SK-N-SH (cell line): Measurements from ENCODE around the gene HEY2.

Experiments used
- FOXJ3 ChIP-seq: sonication (generic); formaldehyde crosslinking; IDR thresholded peaks from 2 replicates; pipeline ENCODE4 v1.5.1; 2020; ENCODE audit warnings: mild to moderate bottlenecking, missing genetic modification reagents
- POLR2AphosphoS5 ChIP-seq: IDR thresholded peaks from 2 replicates; pipeline ENCODE4 v1.6.1; 2012; ENCODE audit warnings: low read depth, low read length
- TCF12 ChIP-seq: IDR thresholded peaks from 2 replicates; pipeline ENCODE4 v1.4.0; 2012
- TF ChIP-seq, protein P1 (sequence below): fragments of 200-600 bp; sonication (generic); IDR thresholded peaks from 2 replicates; pipeline ENCODE4 v1.6.1; 2017; ENCODE audit warnings: antibody characterized with exemption, mild to moderate bottlenecking, moderate library complexity
- TF ChIP-seq, protein P2 (sequence below): IDR thresholded peaks from 2 replicates; pipeline ENCODE4 v1.6.1; 2012; ENCODE audit warnings: mild to moderate bottlenecking, low read depth, low read length, moderate library complexity

DNA sequence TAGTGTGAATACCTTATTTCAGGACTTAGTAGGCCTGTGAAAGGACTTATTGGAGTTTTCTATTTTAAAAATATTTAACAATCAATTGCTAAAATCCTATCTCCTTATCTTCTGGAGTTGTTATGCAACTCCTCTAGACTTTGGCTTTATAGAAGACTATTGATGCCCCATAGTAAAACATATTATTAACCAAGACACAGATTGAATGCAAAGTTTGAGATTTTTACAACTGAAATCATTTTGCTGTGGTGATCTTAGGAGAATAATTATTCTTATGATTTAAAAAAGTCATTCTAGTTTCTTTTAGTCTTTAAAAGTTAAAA lies 4.5 kb downstream of the HEY2 start:
- TF ChIP-seq POLR2AphosphoS5 (no peak), TCF12 (no peak), FOXJ3 (CRISPR knock-in tag) (no peak)
- TF ChIP-seq, protein P1, sequence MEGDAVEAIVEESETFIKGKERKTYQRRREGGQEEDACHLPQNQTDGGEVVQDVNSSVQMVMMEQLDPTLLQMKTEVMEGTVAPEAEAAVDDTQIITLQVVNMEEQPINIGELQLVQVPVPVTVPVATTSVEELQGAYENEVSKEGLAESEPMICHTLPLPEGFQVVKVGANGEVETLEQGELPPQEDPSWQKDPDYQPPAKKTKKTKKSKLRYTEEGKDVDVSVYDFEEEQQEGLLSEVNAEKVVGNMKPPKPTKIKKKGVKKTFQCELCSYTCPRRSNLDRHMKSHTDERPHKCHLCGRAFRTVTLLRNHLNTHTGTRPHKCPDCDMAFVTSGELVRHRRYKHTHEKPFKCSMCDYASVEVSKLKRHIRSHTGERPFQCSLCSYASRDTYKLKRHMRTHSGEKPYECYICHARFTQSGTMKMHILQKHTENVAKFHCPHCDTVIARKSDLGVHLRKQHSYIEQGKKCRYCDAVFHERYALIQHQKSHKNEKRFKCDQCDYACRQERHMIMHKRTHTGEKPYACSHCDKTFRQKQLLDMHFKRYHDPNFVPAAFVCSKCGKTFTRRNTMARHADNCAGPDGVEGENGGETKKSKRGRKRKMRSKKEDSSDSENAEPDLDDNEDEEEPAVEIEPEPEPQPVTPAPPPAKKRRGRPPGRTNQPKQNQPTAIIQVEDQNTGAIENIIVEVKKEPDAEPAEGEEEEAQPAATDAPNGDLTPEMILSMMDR = no peak; the same call in 1 of the 2 replicates
- TF ChIP-seq, protein P2, sequence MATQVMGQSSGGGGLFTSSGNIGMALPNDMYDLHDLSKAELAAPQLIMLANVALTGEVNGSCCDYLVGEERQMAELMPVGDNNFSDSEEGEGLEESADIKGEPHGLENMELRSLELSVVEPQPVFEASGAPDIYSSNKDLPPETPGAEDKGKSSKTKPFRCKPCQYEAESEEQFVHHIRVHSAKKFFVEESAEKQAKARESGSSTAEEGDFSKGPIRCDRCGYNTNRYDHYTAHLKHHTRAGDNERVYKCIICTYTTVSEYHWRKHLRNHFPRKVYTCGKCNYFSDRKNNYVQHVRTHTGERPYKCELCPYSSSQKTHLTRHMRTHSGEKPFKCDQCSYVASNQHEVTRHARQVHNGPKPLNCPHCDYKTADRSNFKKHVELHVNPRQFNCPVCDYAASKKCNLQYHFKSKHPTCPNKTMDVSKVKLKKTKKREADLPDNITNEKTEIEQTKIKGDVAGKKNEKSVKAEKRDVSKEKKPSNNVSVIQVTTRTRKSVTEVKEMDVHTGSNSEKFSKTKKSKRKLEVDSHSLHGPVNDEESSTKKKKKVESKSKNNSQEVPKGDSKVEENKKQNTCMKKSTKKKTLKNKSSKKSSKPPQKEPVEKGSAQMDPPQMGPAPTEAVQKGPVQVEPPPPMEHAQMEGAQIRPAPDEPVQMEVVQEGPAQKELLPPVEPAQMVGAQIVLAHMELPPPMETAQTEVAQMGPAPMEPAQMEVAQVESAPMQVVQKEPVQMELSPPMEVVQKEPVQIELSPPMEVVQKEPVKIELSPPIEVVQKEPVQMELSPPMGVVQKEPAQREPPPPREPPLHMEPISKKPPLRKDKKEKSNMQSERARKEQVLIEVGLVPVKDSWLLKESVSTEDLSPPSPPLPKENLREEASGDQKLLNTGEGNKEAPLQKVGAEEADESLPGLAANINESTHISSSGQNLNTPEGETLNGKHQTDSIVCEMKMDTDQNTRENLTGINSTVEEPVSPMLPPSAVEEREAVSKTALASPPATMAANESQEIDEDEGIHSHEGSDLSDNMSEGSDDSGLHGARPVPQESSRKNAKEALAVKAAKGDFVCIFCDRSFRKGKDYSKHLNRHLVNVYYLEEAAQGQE = no peak
